OCI-LY1 (cell line): Measurements from ENCODE around the gene EFNA3.

Experiments
- CTCF ChIP-seq: fragments of 200-600 bp; sonication (generic), shearing (Covaris generic); IDR thresholded peaks from 2 replicates; pipeline ENCODE4 v1.5.1; 2017; ENCODE audit warnings: mild to moderate bottlenecking, antibody characterized with exemption, low read length, moderate library complexity, mixed read lengths
- EZH2 ChIP-seq: fragments of 200-600 bp; sonication (generic), shearing (Covaris generic); IDR thresholded peaks from 2 replicates; pipeline ENCODE4 v1.8.0; 2017; ENCODE audit warnings: borderline replicate concordance, mixed run types, mild to moderate bottlenecking, antibody characterized with exemption, low read length, moderate library complexity, mixed read lengths

- no peak for TF ChIP-seq CTCF
- TF ChIP-seq EZH2 = no peak
Observed at GRCh38 chr1:155040358-155041093, 38.1 kb upstream of the EFNA3 start.
